Superior temporal gyrus (tissue), 1 donor: ENCODE measurements around the gene CPXM1.
"Not testable (repeated sequence)": the region's sequence is repeated elsewhere in the genome, so short reads cannot be mapped to it uniquely, and the experiment has no call there.

Experiments
- DNase-seq: peaks from one replicate; pipeline ENCODE4 v3.0.0-alpha.2; 2016; ENCODE audit errors: extremely low spot score

The CPXM1 gene

DNA sequence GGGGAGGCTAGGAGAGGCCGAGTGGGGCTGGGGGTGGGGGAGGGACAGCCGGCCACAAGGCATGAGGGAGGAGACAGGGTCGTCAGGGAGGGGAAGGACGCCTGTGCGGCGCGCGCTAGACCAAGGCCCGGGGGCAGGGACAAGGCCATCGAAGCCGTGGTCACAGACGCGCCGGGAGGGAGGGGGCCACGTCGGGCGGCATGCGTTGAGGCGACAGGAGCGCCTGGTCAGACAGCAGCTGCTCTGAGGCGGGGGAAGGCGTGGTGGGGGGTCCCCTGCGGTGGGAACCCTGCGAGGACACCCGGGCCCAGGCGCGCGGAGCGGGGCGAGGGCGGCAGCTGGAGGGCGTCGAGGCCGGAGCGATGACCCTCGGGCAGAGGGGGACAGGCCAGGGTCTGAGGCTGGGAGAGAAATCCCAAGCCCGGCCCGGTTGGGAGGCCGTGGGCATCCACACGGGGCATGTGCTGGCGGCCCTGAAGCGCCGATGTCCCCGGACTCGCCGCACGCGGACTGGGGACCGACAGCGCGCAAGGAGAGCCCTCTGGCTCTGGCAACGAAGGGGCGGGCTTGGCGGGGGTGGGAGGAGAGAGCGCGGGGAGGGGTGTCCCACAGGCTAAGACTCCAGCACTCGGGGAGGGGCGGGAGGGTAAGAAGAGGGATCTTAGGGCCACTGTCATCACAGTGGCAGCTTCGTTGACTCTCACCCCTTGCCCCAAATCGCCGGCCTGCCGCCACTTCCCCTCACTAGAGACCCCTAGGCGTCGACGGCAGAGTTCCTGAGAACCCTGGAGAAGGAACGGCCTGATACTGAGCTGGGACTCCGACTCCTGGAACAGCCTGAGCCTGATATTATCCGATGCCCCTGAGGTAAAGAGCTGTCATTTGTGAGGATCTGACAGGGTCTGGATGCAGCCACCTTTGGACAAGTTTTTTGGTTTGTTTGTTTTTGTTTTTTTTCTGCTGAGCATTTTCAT, 20.8 kb upstream of the CPXM1 start:
- no peak for DNase-seq

DNA sequence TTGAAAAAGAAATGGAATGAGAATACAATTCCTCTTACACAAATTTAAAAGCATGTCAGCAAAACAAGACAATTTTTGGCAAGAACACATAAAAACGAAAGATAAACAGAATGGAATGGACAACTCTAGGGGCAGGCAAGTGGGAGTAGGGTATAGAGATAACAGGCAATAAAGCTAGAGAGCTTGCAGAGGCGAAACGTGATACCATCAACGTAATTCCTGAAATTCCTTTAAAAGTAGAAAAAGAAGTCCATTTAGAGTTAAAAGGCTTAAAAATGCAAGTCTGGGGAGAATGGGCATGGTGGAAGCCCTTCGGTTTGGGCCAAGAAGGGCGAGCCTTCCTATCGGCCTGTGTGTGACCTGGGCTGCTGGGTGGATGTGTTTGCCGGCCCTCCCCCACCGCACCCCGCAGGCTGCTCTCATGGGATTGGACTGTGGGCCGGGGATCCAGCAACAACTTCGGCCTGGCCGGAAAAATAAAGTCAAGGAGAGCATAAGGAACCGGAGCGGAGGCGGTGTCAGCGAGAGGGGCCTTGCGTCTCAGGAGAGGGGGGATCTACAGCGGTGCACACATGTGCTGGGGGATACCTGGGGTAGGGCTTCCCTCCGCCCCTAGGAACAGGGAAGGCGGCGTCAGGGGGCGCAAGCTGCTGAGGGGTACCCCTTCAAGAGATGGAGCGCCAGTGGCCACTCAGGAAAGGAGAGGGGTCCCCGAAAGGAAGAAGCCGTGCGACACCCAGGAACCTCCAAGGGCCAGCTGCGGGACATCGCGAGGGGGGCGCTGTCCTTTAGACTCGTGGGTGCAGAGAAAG, 19.9 kb upstream of the CPXM1 start:
- no peak for DNase-seq

DNA sequence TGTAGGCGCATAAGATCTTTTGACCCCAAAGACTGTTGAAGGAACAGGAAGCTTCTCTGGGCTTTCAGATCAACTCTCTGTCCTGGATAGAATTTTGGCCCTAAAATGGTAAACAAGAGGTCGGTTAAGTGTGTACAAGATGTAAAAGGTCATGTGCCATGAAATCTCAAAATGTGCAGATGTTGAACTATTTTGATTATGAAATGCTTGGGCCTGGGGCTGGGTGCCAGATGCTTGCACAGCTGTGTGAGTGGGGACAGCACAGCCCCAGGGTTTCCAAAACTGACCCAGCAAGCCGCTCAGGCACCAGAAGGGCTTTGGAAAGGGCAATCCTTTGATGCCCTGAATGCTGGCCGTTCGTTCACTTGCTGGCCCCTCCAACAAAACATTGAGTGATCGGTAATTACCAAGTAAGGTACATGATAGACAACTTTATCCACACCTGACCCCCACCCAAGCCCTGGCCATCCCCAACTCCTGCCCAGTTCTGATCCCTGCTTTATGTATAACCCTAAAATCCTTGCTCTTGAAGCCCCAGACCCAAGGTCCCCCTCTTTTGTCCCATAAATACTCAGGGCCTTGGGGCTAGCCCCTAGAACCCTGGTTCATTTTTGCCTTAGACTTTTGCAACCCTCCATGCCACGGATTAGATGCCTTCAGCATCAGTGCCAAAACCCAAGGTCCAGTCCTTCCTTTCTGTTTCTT, 17.6 kb upstream of the CPXM1 start:
- no peak for DNase-seq

GRCh38 chr20:2817341-2817726, 16.9 kb upstream of the CPXM1 start:
- DNase-seq = no peak

- no peak for DNase-seq
Observed at GRCh38 chr20:2816583-2817340, 16.3 kb upstream of the CPXM1 start.

DNA sequence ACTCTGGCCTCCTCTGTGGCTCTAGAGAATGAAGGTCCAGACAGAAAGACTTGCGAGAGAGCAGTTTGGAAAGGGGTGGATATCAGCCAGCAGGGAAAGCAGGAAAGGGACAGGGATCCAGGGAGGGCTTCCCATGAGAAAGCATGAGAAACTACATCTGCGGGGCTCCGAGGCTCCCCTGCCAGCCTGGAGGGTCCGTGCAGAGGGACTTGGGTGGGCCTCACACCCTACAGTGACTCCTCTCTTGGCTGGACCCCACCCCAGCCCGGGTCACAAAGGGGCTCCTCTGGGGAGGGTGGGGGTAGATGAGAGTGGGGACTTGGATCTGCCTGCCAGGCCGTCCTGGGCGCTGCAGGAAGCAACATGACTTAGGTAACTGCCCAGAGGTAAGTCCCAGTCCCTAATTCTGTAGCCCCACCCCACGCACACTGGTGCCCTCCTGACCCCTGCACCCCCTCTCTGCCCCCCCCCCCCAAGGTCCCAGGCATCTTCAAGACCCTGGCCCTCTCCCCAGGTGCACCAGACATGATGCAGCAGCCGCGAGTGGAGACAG, 15.7 kb upstream of the CPXM1 start, which contains the start of gene TMEM239:
Gene TMEM239, plus strand, starts transcription at position 335 of the 553 bp plus-strand sequence. Its CDS starts 191 bp downstream, at position 526.
- DNase-seq = no peak

DNA sequence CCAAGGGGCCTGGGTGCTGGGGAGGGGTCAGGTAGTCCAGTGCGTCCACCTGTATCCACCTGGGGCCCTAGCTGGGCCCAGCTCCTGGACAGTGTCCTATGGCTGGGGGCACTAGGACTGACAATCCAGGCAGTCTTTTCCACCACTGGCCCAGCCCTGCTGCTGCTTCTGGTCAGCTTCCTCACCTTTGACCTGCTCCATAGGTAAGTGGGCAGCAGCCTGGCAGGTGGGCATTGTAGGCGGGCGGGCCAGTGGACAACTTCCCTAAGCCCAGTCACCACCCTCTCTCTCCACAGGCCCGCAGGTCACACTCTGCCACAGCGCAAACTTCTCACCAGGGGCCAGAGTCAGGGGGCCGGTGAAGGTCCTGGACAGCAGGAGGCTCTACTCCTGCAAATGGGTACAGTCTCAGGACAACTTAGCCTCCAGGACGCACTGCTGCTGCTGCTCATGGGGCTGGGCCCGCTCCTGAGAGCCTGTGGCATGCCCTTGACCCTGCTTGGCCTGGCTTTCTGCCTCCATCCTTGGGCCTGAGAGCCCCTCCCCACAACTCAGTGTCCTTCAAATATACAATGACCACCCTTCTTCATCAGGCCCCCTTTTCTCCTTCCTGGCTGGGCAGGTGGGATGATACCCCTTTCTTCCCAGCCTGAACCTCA, 14.9 kb upstream of the CPXM1 start:
- DNase-seq = no peak

DNA sequence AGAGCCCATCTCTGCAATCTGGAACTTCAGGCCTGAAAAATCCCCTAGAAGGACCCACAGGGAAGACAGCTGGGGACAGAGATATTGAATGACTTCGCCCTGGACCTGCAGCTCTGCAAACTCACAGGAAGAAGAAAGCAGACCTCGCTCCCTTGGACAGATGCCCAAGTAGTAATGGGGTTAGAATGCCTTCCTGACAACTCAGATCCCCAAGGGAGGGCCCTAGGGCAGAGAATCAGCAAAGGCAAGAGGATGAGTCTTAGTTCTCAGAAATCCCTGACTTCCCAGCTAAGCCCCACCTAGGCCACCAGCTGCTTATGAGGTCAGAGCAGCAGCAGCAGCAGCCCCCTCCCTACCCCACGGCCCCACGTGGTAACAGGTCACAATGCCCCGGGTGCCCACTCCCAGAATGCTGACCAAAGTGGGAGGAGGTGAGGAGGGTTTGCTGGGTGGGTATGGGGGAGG, 14.2 kb upstream of the CPXM1 start, which contains the start of gene C20orf141:
Gene C20orf141, plus strand, starts transcription at position 401 of the 465 bp plus-strand sequence. CDS start 198 bp downstream, outside the sequence.
- no peak for DNase-seq

DNA sequence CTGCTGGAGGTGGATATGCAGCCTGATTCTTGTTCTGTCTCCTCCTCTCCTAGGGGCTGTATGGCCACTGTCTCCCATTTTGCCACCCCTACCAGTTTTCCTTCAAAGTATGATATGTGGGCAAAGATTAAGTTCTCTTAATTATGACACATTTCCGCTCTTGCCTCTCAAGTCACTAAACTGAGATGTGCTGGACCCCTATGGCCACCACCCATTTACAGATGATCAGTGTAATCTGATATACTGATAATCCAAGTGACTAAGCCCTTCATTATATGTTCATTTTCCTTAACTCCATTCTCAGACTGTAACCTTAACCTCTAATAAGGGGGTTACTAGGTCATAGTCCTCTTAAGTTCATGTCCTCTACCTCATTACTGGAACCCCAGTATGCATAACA, 13.6 kb upstream of the CPXM1 start:
- no peak for DNase-seq

GRCh38 chr20:2812189-2812588, 11.8 kb upstream of the CPXM1 start:
- DNase-seq = no peak

- no peak for DNase-seq
Observed at GRCh38 chr20:2809690-2810089, 9.3 kb upstream of the CPXM1 start.

- not testable (repeated sequence) for DNase-seq
Observed at GRCh38 chr20:2807929-2808328, 7.5 kb upstream of the CPXM1 start.

GRCh38 chr20:2807019-2807418, 6.6 kb upstream of the CPXM1 start:
- no peak for DNase-seq

DNA sequence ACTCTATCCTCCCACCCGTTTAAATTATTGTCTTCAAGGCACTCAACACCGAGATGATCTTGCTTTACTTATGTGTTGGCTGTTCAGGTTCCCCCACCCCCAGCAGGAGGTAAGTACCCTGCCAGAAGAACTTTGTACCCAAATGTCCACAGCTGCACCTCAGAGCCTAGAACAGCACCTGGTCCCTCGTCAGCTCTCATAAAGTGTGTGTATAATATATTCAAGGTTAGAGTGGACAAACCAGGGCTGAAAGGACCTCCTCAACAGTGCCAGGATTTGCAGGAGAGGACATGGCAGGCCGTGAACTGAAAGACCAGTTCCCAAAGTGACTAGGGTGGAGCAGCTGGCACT, 5.9 kb upstream of the CPXM1 start:
- no peak for DNase-seq

DNA sequence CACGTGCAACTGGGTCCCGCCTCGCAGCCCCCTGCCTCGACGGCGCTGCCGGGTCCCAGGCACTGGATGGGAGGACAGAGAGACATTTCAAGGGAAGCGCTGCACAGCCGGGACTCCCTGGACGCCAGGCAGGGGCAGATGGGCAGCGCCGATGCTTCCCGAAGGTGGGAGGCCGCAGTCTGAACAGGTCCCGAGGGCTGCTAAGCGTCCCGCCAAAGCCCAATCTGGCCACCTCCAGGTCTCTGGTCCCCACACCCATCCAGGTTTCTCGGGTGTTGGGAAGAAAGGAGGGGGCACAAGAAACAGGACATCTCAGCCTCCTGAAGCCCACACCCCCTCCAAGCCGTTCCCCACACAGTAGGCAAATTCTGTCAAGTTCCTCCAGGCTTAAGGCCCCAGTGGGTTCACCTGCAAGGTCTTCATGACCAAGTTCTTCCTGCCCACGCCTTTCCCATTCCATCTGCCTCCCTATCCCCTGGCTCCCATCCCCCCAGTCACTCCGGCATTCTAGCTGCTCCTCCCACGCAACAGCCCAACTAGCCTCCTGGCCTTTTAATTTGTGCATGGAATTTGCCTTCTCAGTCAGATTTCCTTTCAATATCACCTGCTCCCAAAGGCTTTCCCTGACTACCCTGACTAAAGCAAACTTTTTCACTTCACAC, 5.4 kb upstream of the CPXM1 start:
- no peak for DNase-seq

GRCh38 chr20:2804852-2805688, 4.6 kb upstream of the CPXM1 start:
- DNase-seq = no peak

- no peak for DNase-seq
Observed at GRCh38 chr20:2804041-2804828, 3.8 kb upstream of the CPXM1 start.

- DNase-seq = no peak
Observed at GRCh38 chr20:2801286-2801728, 880 bp upstream of the CPXM1 start.
